Posterior cingulate gyrus (tissue), 11 donors: ENCODE results near the gene ZBTB7C.
A peak's percentile ranks its signal among the peaks of the same experiment; 100 is the strongest.

Source experiments
- DNase-seq, 10 donors: peaks; one replicate each; pipeline versions ENCODE4 v3.0.0 to v3.0.0-alpha.2; 2020 to 2021; ENCODE audit warnings: mixed read lengths in 3 of 10
- intact Hi-C: fragments of 100-400 bp; cut with DNase I; formaldehyde crosslinking; loops from one replicate; pipeline ENCODE4 v1.15.1; 2023

Gene ZBTB7C

DNA sequence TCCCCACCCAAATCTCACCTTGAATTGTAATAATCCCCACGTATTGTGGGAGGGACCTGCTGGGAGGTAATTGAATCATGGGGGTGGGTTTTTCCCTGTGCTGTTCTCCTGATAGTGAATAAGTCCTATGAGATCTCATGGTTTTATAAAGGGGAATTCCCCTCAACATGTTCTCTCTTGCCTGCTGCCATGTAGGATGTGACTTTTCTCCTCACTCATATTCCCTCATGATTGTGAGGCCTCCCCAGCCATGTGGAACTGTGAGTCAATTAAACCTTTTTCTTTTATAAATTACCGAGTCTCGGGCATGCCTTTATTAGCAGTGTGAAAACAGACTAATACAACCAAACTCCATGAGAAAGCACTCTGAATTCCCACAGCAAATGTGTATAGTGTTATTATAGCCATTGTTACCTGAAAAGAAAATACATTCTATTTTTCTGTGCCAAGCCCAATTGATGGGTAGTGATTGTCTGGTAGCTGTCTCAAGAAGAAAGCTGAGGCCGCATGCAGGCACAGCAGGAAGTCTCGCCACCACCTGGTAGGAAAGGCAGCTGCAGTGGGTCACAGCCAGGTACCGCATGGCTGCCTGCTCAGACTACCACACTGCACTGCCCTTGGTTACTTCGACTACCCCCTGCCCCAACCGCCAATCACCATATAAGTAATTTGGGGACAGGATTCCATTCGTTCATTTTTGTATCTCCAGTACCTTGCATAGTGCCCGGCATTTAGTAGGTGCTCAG, 10.3 kb upstream of the ZBTB7C start:
- DNase-seq = no peak
- intact Hi-C loops = no loop called here

DNA sequence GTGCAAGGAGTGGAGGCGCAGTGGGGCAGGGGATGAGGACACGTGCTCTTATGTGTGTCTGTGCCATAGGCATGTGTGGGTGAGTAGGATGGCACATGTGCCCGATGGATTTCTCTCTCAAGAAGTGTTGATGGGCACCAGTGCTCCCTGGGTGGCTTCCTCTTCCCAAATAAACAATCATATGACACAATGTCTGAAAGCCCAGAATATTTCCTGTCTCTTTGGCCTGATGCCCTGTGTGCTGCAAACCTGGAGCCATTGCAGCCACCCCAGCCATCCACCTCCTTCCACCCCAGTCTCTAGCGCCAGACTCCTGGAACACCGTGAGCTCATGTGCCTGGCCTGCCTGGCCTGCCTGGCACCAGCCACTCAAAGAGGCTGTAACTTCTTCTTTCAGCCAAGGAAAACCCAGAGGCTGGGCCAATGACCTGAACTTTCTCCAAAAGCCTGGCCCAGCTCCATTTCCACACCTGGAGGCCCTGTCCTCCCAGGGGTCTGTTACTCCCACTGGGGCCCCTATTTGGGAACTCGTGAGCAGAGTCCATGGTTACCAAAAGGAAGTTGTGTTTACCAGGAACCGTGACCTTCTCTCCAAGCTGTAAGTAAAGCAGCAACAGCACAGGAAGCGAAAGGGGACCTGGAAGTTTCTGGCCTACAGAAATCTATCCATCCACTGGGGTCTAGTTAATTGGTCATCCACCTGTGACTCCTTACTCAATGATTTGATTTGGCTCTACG, 9.5 kb upstream of the ZBTB7C start:
- DNase-seq = no peak
- intact Hi-C loops = no loop called here

DNA sequence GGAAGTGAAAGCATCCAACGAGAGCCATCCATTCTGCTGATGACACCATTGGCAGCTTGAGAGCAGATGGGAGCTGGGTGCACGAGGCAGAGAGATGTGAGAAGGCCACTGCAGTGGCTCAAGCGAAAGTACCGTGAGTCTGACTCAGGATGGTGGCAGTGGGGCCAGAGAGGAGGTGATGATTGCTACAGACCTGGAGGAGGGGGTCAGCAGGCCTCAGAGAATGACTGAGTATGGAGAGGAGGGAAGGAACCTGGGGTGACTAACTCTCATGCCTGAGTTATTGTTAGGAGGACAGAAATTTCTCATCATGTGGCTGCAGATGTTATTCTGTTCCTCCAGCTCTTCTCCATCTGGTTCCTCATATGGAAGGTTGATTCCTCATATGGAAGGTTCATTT, 8.8 kb upstream of the ZBTB7C start:
- intact Hi-C loops = no loop called here

GRCh38 chr18:48413342-48413741, 4.2 kb upstream of the ZBTB7C start:
- no peak for DNase-seq
- intact Hi-C loops = no loop called here

More for the DNA sequence above, 8.8 kb upstream of the ZBTB7C start:
- no peak for DNase-seq

- intact Hi-C loops = no loop called here
- peak in 1 of 10 donors; percentile 11 for DNase-seq
Observed at GRCh38 chr18:48412339-48412929, 3.3 kb upstream of the ZBTB7C start.

DNA sequence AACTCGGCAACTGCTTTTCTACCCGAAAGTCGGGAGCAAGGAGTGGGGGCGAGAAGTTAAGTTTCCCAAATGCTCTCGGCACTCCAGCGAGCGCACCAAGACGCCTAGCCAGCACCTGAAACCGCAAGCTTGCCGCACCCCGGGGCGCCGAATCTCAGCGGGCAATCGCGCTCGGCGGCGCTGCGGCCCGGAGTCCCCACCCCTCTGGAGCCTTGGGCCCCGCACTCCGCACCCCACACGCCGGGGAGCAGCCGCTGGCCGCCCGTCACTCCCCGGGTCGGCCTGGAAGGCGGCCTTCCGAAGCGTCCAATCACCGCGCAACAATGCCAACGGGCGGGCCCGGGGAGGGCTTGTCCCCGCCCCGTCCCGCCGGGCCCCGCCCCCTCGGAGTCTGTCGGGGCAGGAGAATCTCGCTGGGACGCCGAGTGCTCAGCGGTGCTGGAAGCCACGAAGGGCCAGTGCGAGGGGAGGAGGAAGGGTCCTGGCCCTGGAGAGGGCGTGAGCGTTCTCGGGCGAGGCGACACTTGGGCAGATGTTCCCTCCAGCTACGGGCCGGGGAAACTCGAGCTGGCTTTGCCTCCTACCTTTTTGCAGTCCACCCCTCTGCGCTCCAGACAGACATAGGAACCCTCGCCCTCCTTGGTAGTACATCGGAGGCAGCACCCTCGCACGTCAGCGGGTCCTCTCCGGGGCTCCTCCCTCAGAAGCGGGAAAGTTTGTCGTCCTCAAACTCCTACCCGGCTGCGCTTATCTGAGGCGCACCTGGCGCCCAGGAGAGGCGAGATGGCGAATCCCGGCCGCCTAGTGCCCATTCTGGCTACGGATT, 1.1 kb upstream of the ZBTB7C start:
- intact Hi-C loops = no loop called here
- peak; percentile 81 to 98 (median 90) for DNase-seq

- intact Hi-C loops = no loop called here
- peak in 8 of 10 donors; percentile 21 to 89 (median 42) for DNase-seq
Observed at GRCh38 chr18:48409591-48410094, 460 bp upstream of the ZBTB7C start.

- intact Hi-C loops = no loop called here
- peak in 3 of 10 donors; percentile 13 to 21 (median 13) for DNase-seq
Observed at GRCh38 chr18:48408111-48408726, 964 bp downstream of the ZBTB7C start.

- intact Hi-C loops = no loop called here
- no peak for DNase-seq
Observed at GRCh38 chr18:48407358-48407757, 1.8 kb downstream of the ZBTB7C start.

DNA sequence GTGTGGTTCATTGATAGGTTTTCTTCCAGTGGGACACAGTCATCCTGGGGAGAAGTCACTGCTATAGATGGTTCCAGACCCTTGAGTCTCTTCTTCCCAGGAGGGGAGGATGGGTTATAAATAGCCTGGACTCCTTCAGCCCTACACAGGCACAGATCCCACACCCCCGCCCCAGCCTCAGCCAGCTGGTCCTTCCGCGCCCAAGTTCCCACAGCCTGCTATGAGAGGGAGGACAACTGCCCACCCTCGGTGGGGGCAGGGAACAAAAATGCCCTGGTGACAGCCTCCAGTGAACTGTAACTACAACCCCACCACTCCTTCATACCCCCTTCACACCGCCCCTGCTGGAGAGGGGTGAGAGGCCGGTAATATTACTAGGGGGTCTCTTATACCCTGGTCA, 3.2 kb downstream of the ZBTB7C start:
- intact Hi-C loops = no loop called here
- no peak for DNase-seq

DNA sequence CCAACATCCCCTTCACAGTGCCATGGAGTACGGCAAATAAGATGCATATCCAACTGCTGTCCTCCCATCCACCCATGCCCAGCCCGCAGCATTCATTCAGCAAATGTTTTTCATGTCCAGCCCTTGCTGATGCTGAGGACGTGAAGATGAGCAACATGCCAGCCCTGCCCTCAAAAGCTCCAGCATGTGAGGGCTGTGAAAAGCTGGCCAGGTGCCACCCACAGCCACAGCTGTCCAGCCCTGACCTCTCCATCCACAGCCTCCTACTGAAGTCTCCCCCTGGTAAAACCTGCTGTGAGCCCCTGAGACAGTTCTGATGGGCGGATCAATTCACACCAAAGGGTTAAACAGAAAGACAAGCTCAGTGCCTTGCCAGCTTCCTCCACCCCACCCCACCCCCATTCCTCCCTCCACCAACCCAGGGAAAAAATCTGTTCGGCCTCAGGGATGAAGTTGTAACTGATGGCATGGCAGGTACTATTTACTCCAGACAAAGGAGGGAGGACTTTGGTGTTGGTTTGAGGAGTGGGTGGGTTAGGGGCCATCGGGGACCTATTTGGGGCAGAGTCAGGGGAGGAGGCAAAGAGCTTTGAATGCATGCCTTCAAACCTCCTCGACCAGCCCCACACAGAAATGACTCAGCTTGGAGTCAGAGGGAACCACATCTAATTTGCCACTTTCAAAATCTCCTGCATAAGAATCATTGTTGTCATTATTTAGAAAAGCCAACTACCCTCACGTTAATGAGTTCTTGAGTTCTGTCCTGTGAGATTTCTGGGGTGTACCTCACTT, 4.3 kb downstream of the ZBTB7C start:
- DNase-seq = no peak

GRCh38 chr18:48402953-48403352, 6.2 kb downstream of the ZBTB7C start:
- intact Hi-C loops = no loop called here
- no peak for DNase-seq

More for the DNA sequence above, 4.3 kb downstream of the ZBTB7C start:
- intact Hi-C loops = no loop called here

- no peak for DNase-seq
- intact Hi-C loops = no loop called here
Observed at GRCh38 chr18:48399303-48400075, 9.7 kb downstream of the ZBTB7C start.

DNA sequence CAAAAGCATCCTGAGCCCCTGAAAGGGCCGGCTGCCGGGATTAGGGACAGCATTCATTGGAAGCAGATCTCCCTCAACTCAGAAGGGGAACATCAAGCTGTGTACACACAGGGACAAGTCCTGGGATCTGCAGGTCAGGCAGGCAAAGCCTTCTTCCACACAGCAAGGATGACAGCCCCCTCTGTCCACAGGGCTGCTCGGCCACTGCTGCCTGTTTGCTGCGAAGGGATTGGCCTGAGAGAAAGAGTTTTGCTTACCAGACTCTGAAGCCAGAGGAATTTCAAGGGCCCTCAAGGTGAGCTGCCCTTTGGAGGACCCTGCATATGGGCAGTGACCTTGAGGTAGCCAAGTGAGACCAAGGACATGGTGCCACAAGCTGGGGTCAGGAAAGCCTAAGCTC, 11.1 kb downstream of the ZBTB7C start:
- no peak for DNase-seq
- intact Hi-C loops = no loop called here

DNA sequence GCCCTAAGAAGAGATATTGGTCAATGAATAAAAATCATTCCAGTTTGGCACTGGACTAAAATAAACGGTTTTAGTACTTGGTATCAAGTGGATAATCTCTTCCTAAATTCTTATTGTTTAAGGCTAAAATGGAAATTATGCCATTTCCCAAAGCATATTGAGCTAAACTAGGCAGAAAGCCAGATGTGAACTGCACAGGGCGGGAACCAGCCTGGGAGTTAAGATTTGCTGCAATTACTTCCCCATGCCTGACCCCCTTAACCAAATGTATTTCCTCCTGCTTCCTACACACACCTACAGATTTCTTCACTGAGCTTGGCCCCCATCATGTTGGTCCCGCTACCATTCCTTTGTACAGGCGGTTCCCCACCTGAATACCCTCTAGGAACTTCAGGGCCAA, 12.2 kb downstream of the ZBTB7C start:
- no peak for DNase-seq
- intact Hi-C loops = no loop called here

DNA sequence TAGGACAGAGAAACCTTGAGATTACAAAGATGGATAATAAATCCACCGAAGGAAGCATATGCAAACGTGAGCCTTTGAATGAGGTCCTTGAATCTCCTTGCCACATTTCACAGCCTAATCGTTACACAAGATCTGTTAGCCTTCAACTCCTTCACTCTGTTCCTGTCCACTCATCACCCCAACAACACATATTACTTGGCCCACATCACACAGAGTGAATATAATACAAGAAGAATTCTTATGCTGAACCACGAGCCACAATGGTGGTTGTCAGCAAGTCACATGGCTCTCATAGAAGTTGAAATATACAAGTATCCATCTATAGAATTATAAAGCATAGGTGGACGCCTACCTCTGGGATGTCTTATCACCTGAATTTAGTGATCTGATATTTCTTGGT, 12.6 kb downstream of the ZBTB7C start:
- DNase-seq = no peak
- intact Hi-C loops = no loop called here

DNA sequence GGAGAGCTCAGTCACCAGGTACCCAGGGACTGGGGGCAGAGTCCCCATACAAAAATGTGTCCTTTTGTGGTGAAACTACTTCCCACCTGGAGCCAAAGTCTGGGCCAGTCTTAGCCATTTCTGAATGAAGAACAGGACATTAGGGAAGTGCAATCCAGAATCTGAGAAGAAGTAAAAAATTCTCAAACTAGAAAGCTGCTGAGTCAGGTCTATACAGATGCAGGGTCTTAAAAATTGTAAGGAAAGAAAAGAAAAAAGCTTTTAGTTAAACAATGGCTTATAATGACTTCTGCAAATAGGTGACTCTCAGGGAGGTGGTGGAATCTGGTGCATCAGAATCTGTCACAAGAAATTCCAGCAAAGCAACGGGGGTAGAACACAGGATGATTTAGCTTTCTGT, 13.5 kb downstream of the ZBTB7C start:
- intact Hi-C loops = no loop called here
- no peak for DNase-seq

- DNase-seq = no peak
- intact Hi-C loops = no loop called here
Observed at GRCh38 chr18:48394176-48394575, 15.0 kb downstream of the ZBTB7C start.

DNA sequence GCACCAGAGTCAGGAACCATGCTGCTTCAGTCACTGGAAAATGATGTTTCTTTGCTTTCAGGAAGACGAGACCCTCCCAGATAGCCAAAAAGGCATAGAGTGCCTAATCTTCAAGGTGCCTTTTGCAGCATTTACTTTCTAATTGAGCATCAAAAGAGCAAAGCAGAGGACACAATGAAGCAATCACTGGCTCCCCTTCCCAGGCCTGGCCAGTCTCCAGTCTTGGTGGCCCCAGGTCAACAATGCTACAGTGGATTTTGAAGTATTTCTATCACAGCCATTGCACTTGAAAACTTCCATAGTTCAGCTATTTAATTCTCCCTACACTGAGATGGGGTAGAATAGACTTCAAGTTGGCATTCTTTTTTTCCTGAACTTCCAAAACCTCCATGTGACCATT, 15.4 kb downstream of the ZBTB7C start:
- intact Hi-C loops = no loop called here
- DNase-seq = no peak
